ENCODE results near the gene COL19A1.

The COL19A1 gene

GRCh38 chr6:69846770-69847491 lies 19.4 kb upstream of the COL19A1 start:
- no peak for DNase-seq (ENCODE audit: low spot score)
- no peak for TF ChIP-seq CTCF (IDR thresholded peaks at IDR 0.05; ENCODE audit: extremely low read depth, missing control alignments)

DNA sequence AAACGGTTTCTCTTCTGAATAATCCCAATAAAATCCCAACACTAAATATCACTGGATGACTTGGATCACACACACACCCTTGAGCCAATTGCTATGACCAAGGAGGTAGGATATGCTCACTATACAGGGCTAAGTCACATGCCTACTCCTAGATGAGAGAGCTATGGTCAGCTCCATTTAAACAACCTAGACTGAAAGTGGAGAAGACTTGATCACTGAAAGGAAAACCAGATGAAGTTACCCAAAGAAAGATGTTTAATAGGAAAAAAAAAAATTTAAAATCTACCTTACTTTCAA lies 18.9 kb upstream of the COL19A1 start:
- no peak for DNase-seq (ENCODE audit: low spot score)
- no peak for TF ChIP-seq CTCF (IDR thresholded peaks at IDR 0.05; ENCODE audit: extremely low read depth, missing control alignments)

DNA sequence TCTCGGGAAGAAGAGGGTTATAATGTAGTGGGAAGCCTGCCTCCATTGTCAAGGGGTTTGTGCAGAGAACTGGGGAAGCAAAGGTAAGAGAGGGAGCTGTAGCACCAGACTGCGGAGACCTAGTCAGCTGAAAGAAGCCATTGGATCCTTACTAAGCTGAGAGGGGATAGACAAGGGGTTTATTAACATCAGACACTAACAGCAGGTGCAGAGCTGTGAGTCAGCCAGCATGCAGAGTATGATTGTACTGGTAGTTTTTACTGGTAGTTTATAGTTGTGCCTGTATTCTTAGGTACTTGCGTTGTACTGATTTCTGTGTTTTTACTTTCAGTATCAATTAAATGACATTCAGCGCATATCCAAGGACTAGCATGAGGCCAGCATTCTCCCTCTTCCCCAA lies 17.8 kb upstream of the COL19A1 start:
- DNase-seq (ENCODE audit: low spot score), result no peak
- no peak for TF ChIP-seq CTCF (IDR thresholded peaks at IDR 0.05; ENCODE audit: extremely low read depth, missing control alignments)

DNA sequence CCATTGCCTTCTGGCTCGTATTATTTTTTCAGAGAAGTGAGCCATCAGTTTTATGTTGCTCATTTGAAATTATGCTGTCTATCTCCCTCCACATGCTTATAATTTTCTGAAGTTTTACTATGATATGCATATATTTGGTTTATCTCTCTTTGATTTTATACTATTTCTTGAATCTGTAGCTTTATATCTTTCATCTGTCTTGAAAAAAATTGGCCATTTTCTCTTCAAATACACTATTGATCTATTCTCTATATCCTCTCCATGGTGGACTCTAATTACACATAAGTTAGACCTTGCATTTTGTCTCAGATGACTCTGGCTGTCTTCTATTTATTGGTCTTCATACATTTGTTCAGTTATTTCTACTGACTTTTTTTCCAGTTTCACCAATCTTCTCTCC lies 13.7 kb upstream of the COL19A1 start:
- no peak for TF ChIP-seq CTCF (IDR thresholded peaks at IDR 0.05; ENCODE audit: extremely low read depth, missing control alignments)
- no peak for DNase-seq (ENCODE audit: low spot score)

GRCh38 chr6:69861986-69862385 lies 4.4 kb upstream of the COL19A1 start:
- DNase-seq (ENCODE audit: low spot score), result no peak
- no peak for TF ChIP-seq CTCF (IDR thresholded peaks at IDR 0.05; ENCODE audit: extremely low read depth, missing control alignments)

DNA sequence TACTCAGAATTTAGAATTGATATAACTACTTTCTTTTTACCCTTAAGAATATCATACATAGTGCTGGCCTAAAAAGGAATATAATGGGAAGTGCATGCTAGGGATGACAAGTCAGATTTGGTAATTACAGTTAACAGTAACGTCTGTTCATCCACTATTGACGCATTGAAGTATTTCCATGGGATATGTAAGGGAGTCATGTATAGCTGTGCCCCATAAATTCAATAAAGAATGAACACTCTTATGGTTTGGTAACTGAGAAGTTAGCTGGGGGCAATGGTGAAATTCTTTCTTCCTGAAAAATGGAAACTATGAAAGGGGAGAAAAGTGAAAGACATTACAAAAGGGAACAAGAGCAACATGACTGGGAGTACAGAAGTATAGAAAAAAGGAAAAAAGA lies 2.6 kb upstream of the COL19A1 start:
- DNase-seq (ENCODE audit: low spot score), result no peak
- TF ChIP-seq CTCF (IDR thresholded peaks at IDR 0.05; ENCODE audit: extremely low read depth, missing control alignments), result no peak

GRCh38 chr6:69865126-69865525 lies 1.2 kb upstream of the COL19A1 start:
- DNase-seq (ENCODE audit: low spot score), result no peak
- TF ChIP-seq CTCF (IDR thresholded peaks at IDR 0.05; ENCODE audit: extremely low read depth, missing control alignments), result no peak
